Panc1 (cell line): Measurements from ENCODE around the gene LYSMD4.

Experiments
- POLR2AphosphoS5 ChIP-seq: IDR thresholded peaks from 2 replicates; pipeline ENCODE4 v1.6.1; 2012; ENCODE audit warnings: mild to moderate bottlenecking, low read depth, low read length, moderate library complexity
- TCF7L2 ChIP-seq: IDR thresholded peaks from 2 replicates; pipeline ENCODE4 v1.6.1; 2011; ENCODE audit warnings: mild to moderate bottlenecking, low read depth, low read length, inconsistent platforms
- TF ChIP-seq, protein P1 (sequence below): fragments of 450-650 bp; IDR thresholded peaks from 2 replicates; pipeline ENCODE4 v1.5.1; 2017; ENCODE audit warnings: mild to moderate bottlenecking
- TF ChIP-seq, protein P2 (sequence below), 2 experiments: IDR thresholded peaks; 2 replicates each; pipeline ENCODE4 v1.6.1; 2011 to 2012; ENCODE audit warnings: low read depth in 2 of 2, control low read depth in 1 of 2, low read length in 1 of 2, mild to moderate bottlenecking in 1 of 2, moderate library complexity in 1 of 2; ENCODE audit not compliant: insufficient read depth in 1 of 2

DNA sequence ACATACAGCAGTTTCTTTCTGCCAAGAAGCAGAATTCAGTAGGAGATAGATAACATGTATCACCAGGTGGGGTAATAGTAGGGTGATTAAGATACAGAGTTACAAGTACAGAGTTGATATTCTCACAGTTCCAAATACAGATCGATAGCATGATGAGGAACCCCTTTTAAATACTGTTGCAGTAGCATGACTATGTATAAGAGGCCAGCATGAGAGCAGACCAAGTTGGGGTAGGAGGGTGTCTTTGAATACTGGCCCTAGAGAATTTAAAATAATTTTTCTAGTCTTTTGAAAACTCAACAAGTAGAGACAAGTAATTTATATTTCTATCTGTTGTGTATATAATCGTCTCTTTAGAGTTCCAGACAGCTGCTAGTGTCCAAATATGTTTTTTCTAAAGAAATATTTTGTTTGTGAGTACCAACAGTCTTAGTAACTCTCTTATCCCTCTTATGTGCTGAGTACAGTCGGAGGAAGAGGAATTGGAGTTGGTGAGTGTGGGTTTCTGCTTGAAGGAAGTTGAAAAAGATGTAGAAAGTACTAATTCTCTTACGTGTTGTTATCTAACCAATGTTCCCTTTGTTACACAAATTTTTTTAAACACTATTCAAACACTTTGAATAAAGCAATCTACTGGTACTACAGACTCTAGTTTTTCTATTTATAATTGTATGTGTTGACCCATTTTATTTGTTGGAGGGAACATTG lies 30.2 kb downstream of the LYSMD4 start:
- no peak for TF ChIP-seq POLR2AphosphoS5
- TF ChIP-seq, protein P1, sequence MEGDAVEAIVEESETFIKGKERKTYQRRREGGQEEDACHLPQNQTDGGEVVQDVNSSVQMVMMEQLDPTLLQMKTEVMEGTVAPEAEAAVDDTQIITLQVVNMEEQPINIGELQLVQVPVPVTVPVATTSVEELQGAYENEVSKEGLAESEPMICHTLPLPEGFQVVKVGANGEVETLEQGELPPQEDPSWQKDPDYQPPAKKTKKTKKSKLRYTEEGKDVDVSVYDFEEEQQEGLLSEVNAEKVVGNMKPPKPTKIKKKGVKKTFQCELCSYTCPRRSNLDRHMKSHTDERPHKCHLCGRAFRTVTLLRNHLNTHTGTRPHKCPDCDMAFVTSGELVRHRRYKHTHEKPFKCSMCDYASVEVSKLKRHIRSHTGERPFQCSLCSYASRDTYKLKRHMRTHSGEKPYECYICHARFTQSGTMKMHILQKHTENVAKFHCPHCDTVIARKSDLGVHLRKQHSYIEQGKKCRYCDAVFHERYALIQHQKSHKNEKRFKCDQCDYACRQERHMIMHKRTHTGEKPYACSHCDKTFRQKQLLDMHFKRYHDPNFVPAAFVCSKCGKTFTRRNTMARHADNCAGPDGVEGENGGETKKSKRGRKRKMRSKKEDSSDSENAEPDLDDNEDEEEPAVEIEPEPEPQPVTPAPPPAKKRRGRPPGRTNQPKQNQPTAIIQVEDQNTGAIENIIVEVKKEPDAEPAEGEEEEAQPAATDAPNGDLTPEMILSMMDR = no peak
- no peak for TF ChIP-seq TCF7L2
- TF ChIP-seq, protein P2, sequence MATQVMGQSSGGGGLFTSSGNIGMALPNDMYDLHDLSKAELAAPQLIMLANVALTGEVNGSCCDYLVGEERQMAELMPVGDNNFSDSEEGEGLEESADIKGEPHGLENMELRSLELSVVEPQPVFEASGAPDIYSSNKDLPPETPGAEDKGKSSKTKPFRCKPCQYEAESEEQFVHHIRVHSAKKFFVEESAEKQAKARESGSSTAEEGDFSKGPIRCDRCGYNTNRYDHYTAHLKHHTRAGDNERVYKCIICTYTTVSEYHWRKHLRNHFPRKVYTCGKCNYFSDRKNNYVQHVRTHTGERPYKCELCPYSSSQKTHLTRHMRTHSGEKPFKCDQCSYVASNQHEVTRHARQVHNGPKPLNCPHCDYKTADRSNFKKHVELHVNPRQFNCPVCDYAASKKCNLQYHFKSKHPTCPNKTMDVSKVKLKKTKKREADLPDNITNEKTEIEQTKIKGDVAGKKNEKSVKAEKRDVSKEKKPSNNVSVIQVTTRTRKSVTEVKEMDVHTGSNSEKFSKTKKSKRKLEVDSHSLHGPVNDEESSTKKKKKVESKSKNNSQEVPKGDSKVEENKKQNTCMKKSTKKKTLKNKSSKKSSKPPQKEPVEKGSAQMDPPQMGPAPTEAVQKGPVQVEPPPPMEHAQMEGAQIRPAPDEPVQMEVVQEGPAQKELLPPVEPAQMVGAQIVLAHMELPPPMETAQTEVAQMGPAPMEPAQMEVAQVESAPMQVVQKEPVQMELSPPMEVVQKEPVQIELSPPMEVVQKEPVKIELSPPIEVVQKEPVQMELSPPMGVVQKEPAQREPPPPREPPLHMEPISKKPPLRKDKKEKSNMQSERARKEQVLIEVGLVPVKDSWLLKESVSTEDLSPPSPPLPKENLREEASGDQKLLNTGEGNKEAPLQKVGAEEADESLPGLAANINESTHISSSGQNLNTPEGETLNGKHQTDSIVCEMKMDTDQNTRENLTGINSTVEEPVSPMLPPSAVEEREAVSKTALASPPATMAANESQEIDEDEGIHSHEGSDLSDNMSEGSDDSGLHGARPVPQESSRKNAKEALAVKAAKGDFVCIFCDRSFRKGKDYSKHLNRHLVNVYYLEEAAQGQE (IDR thresholded peaks at IDR 0.05; ENCODE audit: insufficient read depth in 1 of 2, low read depth in 2 of 2, low read length in 1 of 2) = no peak
